GDM1 (cell line): ENCODE data around the gene C1R.

Source experiments
- DNase-seq: peaks from one replicate; lab custom pipeline; 2025; lab: John Stamatoyannopoulos, UW

Gene C1R

DNA sequence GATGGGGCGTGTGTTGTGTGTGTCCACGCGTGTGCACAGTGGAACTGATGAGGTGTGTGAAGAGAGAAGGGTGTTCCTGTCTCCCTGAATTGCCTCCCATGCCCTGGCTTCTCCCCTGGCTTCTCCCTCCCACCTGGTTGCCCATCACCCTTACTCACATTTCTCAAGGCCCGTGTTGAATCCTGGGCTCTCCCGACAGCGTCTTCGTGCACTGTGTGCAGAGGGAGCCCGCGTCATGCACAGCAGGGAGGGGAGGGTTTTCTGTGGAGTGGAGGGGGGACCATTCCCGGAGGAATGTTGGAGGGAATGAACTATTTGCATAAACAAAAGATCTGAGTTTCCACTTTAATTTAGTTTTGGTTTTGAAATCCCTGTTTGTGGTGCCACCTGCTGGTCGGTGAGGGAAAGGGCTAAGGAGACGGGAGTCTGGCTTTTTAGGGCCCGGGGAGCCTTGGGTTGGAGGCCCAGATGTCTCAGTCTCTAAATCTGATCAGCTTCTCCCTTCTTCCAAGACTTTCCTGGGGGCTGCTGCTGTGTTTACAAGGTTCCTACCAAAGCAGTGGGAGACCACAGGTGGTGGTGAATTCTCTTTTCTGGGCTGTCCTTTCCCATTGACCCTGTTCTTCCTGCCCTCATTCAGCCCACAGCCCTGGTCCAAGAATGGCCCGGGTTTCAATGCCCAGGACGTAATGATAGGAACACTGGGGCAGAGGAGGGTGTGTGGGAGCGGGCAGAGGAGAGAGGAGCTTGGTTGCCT is at the start of gene C1R:
Gene C1R, minus strand, starts transcription at position 217 of the 757 bp plus-strand sequence. Its CDS starts 57 bp downstream, at position 160.
- DNase-seq, result peak; percentile 48

DNA sequence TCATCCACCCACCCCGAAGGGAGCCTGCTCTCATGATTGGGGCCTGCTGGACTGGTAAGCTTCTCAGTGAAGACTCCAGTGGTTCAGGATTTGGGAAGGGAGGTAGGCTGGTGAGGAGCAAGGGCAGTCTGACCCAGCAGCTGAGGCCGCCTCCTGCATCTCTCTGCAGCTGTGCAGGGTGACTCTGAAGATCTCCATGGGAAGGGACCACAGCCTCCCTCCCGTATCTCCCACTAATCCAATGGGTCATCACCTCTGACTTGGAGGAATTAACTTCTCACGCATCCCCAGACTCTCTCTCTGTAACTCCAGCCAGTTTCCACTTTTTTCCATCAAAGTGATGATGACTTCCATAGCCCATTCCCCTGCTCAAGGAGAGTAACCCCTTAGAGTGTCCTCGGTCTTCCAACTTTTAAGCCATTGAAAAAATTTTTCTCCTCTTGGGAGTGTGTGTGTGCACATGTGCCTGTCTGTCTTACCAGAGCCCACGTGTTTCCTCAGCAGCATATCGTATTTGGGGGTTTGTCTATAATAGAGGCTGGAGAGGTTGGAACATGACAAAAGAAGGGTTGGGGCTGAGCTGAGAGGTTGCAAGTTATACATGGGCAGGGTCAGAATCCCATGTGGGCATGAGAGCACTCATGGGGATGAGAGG is 49.2 kb upstream of the C1R start:
- DNase-seq, result no peak

DNA sequence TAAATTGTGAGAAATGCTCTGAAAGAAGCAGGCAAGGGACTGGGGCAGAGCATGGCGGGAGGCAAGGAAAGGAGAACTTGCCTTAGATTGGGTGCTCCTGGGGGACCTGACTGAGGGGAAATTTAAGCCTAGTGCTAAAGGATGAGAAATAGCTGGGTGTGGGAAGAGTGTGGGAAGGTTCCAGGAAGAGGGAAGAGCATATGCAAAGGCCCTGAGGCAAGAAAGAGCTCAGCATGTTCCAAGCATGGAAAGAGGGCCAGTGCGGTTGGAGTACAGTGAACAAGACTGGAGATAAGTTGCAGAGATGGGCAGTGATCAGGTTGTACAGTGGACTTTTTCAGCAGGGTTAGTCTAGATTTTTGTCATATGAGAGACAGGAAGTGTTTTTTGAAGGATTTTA is 47.0 kb upstream of the C1R start:
- no peak for DNase-seq

DNA sequence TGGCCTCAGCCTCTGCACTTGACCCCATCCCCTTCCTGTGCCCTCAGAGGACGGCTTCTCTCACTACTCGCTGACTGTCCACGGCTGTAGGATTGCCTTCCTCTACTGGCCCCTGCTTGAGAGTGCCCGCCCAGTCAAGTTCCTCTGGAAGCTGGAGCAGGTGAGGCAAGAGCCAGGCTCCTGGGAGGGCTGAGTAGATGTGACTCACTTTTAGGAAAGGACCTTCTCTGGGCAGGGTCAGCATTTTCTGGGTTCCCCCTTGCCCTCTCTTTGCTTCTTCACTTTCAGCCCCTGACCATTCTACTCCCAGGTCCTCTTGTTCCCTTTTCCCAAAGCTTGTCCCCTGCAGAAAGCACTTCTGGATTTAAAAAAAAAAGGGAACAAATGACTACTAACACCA is 45.7 kb upstream of the C1R start:
- no peak for DNase-seq

DNA sequence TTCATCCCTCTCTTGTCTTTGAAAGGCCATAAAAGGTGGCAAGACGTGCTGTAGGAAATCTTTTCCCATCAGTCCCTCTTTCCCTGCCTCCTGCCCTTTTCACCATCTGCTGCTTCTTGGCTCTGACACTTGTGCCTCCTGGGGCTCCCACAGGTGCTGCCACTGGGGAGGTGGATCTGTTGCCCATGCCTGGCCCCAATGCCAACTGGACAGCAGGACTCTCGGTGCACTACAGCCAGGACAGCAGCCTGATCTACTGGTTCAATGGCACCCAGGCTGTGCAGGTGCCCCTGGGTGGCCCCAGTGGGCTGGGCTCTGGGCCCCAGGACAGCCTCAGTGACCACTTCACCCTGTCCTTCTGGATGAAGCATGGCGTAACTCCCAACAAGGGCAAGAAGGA is 44.4 kb upstream of the C1R start:
- DNase-seq, result no peak

DNA sequence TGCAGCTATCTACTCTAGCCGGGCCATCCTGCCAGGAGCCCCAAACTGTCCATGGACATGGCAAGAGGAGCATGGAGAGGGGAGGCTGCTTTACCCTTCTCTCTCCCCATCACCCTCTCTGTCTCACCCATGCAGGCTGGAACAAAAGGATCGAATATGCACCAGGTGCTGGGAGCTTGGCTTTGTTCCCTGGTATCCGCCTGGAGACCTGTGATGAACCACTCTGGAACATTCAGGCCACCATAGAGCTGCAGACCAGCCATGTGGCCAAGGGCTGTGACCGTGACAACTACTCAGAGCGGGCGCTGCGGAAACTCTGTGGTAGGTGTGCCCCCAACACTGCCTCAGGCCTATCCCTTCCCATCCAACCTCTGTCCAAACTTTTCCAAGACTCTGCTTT is 43.8 kb upstream of the C1R start:
- no peak for DNase-seq

DNA sequence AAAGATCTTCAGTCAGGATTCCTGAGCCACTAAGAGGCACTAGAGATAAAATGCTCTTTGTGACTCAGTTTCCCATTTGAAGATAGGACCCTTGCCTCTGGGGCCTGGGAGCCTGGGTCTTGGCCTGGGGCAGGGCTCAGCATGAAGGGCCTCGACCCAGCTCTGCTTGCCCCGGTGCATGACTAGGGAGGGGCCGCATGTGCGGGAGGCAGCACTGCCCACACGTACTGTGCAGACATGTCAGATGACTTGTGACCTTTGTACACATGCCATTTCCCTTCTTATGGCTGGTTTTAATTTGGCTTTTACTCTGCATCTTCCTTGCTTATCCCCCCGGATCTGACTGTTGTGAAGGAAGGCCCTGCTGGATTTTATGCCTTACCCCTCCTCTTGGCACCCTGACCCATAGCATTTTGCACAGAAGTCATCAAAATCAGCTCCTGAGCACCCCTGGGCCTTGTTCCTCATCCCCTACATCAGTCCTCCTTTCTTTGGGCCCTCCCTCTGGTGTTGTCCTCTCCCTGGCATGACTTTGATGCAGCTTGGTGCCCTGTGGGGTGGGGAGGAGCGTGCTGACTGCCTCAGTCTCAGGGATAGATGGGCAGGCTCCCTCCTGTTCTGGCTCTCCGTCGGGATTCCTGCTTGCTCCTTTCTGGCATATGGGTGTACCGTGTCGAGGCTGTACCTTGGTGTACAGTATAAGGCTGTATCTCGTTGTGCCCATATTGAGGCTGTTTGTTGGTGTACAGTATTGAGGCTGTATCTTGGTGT is 42.3 kb upstream of the C1R start:
- no peak for DNase-seq

DNA sequence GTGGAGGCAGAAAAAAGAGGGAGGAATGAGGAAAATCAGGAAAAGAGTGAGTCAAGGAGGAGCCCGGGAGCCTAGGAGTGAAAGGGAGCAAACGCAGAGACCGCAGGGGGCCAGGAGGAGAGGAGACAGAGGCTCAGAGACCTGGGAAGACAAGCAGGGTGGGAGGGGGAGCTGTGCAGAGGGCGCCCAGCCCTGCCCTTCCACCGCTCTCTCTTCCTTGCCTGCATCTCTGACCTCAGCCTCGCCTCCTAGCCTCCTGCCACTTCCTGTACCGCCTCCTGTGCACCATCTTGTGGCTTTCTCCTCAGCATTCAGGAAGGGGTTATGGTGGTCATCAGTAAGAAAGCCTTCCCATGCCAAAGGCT is 39.2 kb upstream of the C1R start:
- DNase-seq, result peak; percentile 57

DNA sequence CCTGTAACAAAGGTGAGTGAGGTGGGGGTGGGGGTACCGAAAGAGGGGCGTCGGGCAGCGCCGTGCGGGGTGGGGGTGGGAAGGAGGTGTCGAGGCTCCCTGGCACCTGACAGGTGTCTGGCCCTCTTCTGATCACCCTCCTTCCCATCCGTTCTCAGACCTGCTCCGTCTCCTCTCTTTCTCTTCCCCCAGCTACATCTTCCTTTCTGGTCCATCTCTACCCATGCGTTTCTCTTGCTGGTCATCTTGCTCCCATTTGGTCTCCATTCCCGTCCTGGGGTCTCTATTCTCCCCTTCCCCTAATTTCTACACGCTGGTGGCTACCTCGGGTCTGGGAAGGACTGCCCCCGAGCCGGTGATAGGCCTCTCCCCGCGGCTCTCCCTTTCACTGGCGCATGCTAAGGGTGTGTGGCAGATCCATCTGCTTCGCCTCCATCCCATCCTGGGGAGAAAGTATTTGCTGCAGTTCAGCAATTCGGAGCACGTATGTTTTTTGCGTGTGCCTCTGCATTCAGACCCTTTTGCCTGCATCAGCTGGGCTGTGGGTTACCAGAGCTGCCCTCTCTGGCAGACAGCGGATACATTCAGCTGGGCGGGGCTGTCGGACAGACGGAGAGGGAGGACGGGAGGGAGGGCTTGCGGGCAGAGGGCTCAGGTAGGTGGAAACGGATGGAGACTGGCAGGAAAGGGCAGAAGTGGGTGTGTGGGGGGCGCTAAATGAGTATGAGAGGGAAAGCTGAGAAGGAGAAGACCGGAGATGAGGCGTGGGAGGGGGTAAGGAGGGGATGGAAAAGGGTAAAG is 38.7 kb upstream of the C1R start:
- no peak for DNase-seq

DNA sequence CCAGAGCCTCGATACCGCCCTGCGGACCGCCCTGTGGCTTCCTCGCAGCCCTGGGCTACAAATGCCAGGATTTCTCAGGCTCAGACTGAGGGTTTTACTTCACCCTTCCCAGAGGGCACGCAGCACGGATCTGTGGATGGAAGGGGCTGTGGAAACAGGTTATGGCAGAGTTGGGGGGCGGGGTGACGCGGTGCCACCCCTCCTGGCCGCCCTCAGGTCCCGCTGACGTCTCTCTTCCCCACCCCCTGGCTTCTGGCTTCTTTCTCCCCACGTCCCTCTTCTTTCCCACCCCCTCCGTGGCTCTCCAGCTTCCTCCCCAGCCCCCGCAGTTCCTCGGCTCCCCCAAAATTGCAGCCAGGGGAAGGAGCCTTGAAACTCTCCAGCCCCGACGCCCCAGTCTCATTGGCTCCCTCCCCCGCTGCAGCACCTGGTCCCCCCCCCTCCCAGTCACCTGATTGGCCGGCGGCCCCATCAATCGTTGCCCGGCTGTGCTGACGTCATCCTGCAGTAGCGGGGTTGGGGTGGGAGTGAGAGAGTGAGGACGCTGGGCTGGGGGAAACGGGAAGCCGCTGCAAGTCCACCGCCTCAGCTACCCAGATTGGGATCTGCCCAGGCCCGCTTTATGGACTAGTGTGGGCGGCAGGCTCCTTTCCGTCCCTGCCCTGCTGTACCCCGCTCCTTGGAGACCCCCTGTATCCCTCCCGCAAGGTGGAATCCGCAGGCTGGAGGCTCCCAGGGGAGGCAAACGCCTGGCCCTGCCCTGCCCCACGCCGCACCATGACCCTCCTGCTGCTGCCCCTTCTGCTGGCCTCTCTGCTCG is 37.8 kb upstream of the C1R start, which contains the start of gene CLSTN3:
Gene CLSTN3, plus strand, starts transcription at position 500 of the 820 bp plus-strand sequence. Its CDS starts 278 bp downstream, at position 778.
- DNase-seq, result peak; percentile 82

DNA sequence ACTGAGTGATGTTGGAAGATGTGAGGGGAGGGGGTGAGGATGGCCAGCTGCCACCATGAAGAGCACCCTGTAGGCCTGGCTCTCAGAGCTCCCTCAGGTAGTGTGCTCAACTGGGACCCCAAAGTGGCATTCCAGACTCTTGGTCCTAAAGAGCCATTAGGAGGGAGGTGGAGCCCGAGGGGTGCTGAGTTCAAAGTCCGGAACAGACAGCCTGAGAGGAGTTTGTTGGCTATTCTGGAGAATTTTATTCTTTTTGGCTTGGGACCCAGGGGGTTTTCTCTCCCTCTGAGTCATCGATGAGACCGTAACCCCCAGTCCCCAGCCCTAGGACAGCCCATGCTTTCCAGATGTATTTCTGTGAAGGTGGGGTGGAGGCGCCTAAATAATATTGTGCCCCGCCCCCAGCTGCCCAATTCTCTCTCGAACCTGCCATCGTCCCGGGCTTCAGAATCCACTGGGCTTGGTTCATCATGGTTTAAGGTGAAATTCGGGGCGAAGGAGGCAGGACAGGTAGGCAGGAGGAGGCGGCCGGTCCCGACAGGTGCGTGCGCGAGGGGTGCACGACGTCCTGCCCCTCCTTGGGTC is 37.1 kb upstream of the C1R start:
- no peak for DNase-seq

DNA sequence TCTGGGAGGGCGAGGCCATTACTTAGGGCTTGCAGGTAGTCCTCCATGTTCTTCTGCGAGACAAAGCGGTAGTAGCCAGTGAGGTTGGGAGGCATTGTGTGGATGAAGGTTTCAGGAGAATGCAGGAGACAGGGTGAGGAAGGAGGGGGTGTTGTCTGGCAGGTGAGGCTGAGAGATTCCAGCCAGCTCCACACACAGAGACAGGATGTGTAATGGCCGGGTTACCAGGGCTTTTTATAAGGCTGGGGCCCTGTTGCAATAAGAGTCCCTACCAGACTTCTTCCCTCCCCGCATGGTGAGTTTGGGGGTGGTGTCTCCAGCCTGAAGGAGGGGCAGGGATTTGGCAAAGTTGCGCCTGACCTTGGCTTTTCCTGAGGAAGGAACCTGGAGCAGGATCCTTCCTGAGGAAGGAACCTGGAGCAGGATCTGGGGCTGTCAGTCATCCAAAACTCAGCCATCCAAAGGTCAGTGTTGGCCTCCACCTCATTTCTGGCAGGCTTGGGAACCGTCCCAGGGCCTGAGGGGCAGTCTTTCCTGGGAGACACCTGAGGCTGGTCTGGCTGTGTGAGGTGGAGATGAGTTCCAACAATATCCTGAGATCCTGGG is 36.5 kb upstream of the C1R start, which contains the start of gene RBP5:
Gene RBP5, minus strand, starts transcription at position 209 of the 606 bp plus-strand sequence. Its CDS starts 114 bp downstream, at position 95.
- no peak for DNase-seq

DNA sequence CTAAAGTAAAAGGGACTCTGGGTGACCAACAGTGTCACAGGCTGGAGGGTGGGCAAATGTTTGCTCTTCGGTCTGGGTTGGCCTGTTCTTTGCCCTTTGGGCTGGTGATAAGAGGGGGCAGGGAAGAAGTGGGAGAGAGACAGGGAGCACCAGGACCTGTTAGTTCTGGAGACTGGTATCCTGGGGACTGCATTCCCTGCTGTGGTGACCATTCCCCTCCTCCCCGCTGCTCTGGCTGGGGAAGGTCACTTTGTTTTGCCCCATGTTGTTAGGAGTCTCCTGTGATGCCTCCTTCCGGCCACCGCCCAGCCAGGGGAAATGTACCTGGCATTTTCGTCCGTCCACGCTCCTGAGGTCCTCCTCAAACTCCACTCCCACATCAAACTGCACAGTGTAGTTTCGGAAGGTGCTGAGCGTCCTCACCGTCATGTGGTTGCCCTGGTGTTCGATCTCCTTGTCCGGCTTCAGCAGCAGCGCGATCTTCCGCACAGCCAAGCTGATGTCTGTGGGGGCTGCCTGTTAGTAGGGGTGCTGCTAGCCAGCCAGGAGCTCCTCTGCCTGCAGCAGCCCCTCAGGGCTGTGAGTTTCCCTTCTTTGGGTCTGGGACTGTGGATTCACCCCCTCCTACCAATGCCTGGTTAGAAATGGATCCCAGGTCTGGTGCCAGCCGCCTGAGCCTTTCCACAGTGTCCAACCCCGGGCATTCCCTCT is 35.8 kb upstream of the C1R start:
- no peak for DNase-seq

DNA sequence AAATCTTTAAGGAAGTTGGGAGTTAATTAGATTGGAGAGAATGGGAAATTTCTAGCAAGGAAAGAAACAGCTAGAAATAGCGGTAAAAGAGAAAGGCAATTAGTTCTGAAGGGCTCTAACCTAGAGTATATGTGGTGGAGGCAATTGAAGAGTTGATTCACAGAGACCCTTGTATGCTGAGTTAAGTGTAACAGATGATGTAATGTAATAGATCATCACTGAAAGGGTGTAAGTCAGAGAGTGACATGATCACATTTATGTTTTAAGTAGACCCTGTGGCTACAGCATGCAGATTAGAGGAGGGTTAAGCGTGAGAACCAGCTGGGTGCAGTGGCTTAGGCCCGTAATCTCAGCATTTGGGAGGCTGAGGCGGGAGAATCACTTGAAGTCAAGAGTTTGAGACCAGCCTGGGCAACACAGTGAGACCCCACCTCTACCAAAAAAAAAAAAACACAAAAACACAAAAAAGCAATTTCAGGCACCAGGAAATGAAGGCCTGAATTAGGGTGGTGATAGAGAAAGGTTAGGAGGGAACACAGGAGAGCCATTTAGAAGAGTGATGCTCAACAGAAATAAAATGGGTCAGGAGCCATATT is 33.5 kb upstream of the C1R start:
- no peak for DNase-seq

DNA sequence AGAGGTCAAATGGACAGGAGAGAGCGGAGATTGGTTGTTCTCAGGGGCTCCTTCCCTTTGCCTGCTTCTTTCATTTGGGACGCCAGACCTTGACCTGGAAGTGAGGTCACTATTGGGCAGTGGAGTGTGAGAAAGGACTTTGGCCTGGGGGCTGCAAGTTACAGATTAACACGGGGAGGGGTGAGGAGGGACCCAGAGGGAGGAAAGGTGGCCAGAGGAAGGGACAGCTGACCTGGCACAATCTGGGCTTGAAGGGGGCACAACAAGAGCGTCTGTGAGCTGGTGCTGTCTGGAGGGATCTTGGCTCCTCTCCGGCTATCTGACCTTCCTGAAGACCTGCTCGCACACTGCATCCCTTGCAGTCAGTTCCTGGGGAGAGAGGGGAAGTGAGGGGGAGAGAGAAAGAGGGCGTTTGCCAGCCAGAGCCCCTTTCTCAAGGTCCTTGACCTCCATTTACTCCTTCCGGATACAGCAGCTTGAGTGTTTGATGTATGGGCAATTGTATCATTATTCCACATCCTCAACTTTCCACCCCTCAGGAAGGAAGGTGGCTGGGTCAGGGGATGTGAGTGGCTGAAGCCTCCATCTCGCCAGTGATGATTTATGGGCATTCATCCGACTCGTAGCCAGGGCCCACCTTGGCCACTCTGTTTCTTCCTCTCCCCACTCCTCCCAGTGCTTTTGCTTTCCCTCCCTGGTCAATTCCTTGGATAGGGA is 31.7 kb upstream of the C1R start:
- DNase-seq, result no peak

DNA sequence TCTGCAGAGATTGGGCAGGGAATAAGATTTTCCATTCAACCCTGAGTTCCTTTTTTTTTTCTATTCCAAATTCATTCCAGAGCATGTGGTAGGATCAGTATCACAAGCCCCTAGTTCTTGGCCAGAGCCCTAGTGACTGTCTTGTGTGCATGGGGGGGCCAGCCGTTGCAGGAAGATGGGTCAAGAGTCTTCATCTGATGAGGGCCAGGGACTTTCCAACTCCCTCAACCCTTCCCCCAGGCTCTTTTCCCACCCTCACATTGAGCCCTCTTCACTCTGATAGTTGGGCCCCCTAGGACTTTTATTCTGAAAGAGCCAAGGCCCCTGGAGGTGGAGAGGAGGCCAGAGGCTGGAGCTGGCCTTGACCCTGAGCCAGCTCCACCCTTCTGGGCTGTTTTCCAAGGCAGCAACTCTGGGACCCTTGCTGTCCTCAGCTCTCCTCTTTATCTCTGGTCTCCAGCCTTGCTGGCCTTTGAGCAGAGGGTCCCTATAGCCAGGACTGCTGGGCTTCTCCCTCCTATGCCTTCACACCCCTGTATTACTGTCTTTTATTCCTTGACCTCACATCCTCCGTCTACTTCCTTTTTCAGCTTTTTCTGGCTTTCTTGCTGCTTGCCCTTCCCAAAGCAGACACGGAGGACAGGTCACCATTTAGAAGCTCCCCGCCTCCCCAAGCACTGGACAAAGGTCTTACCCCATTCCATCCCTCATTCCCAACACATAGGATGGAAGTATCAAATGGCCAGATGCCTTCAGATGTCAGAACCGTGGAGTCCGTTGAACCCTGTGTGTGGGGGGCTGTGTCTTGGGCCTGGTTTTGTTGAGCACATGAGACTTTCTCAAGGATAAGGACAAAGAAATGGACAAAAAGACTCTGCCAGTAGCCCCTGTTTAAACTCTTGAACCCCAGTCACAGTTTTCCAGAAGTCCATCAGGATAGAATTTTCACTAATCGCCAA is 30.8 kb upstream of the C1R start:
- no peak for DNase-seq

DNA sequence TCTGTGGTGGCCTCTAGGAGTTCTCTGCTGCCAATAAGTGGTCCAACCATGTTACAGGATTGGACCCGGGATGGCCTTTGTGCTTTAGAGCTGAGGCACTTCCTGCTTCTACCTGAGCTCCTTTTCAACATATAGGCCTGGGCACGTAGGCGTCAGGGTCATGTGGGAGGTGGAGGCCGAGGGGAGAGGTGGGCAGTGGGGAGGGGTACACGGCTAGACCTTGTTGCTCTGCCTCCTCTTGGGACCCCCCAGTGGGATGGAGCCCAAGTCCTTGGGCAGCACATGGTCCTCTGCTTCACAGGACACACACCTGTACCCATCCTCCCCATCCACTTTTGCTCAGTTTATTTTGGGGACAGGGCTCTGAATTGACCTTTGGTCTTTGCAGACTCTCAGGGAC is 29.1 kb upstream of the C1R start:
- DNase-seq, result no peak
